Gastroesophageal sphincter (tissue), 4 donors: Measurements from ENCODE around the gene ERC1. TPM values are rescaled to one million over a fixed set of nuclear protein-coding genes. Genes with fewer than 3 reads are reported as not detected.

ENCODE experiments used
- ATAC-seq: fragments of 150-250 bp; one replicate; pipeline ENCODE4 v1.9.1; 2016; ENCODE audit warnings: mild to moderate bottlenecking, moderate library complexity
- H3K27ac ChIP-seq, 4 donors: fragments of 200-600 bp; sonication (generic) in 3 of 4; 1 replicate in 3 of 4; 2 replicates in 1 of 4; pipeline ENCODE4 v1.5.1; 2016 to 2019
- H3K27me3 ChIP-seq: fragments of 200-600 bp; sonication (generic); one replicate; pipeline ENCODE4 v1.5.1; 2019
- H3K36me3 ChIP-seq, 2 donors: fragments of 200-600 bp; sonication (generic); one replicate each; pipeline ENCODE4 v1.5.1; 2019; ENCODE audit warnings: control low read depth in 1 of 2
- H3K4me1 ChIP-seq, 3 donors: fragments of 200-600 bp; sonication (generic); 1 replicate in 2 of 3; 2 replicates in 1 of 3; pipeline ENCODE4 v1.5.1; 2016 to 2019; ENCODE audit warnings: control low read depth in 2 of 3
- H3K4me3 ChIP-seq, 2 donors: fragments of 200-600 bp; sonication (generic); one replicate each; pipeline ENCODE4 v1.5.1; 2019; ENCODE audit warnings: mild to moderate bottlenecking in 1 of 2, moderate library complexity in 1 of 2
- H3K9me3 ChIP-seq, 3 donors: fragments of 200-600 bp; sonication (generic); one replicate each; pipeline ENCODE4 v1.5.1; 2017 to 2019; ENCODE audit warnings: control low read depth in 2 of 3
- CTCF ChIP-seq, 4 experiments: fragments of 200-600 bp in 2 of 4; fragments of 450-650 bp in 2 of 4; sonication (generic) in 1 of 4; IDR thresholded peaks; one replicate each; pipeline ENCODE4 v1.5.1; 2017 to 2019; ENCODE audit warnings: antibody characterized with exemption in 4 of 4, mild to moderate bottlenecking in 2 of 4, moderate library complexity in 2 of 4
- EP300 ChIP-seq: sonication (generic); formaldehyde crosslinking; IDR thresholded peaks from one replicate; pipeline ENCODE4 v1.6.1; 2017; ENCODE audit warnings: antibody characterized with exemption, mild to moderate bottlenecking
- POLR2A ChIP-seq, 2 donors: fragments of 450-650 bp; IDR thresholded peaks; one replicate each; pipeline ENCODE4 v1.6.1; 2017; ENCODE audit warnings: antibody characterized with exemption in 2 of 2, mild to moderate bottlenecking in 2 of 2, moderate library complexity in 1 of 2
- POLR2AphosphoS5 ChIP-seq: sonication (generic); formaldehyde crosslinking; IDR thresholded peaks from one replicate; pipeline ENCODE4 v1.6.1; 2017; ENCODE audit warnings: antibody characterized with exemption
- WGBS, 2 donors: methylation state at CpG; one replicate each; pipeline ENCODE4 v1.1.5; 2018; ENCODE audit warnings: low coverage in 1 of 2; 5-methylcytosine and 5-hydroxymethylcytosine counted together
- total RNA-seq, 4 donors: library from RNA; depleted of rRNA; stranded (reverse); fragments of >200 nt; gene quantifications; one replicate each; pipeline ENCODE4 v1.1.0, GENCODE V29; 2016

ERC1 gene
- total RNA-seq, 4 donors from 2014 or later, result 38.3 to 80.2 (median 58.4) TPM

DNA sequence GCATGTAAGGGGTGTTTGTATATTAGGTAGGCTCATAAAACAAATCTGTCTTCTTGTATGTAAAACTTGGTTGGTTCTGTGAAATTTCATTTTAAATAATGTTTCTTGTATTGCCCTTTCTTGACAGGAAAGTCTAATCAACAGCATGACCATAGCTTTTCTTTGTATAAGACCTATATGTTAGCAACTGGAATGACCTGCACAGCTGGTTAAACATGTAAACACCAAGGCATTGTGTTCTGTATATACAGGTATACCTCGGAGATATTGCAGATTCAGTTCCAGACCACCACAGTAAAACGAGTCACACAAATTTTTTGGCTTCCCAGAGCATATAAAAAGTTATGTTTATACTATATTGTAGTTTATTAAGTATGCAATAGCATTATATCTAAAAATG, 183.6 kb downstream of the ERC1 start:
- H3K27me3 ChIP-seq, result no peaks in the 10 kb centered on the region
- no peak for ATAC-seq
- TF ChIP-seq EP300 (no peak), CTCF (IDR thresholded peaks at IDR 0.05) (no peak), POLR2AphosphoS5 (no peak), POLR2A (IDR thresholded peaks at IDR 0.05) (no peak)
- no peak overlapping the region for H3K4me3 ChIP-seq
- H3K27ac ChIP-seq, result no peak overlapping the region
- WGBS, 2 donors, result 74 to 78% methylated on average over 2 of the region's 2 CpGs
- no peaks in the 10 kb centered on the region for H3K9me3 ChIP-seq
- H3K4me1 ChIP-seq, result no peaks in the 10 kb centered on the region
- peaks cover 0 to 3% of the 10 kb centered on the region in 2 donors for H3K36me3 ChIP-seq

DNA sequence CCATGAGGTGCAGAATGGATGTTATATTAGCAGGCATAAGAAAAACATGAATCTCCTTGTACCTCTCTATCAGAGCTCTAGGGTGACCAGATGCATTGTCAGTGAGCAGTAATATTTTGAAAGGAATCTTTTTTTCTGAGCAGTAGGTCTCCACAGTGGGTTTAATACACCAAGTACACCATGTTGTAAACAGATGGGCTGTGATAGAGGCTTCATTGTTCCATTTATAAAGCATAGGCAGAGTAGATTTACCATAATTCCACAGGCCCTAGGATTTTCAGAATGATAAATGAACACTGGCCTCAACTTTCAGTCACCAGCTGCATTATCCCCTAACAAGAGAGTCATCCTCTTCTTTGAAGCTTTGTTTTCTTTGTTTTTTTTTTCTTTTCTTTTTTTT, 185.2 kb downstream of the ERC1 start:
- Histone ChIP-seq H3K4me1 (no peaks in the 10 kb centered on the region), H3K27me3 (no peaks in the 10 kb centered on the region), H3K9me3 (no peaks in the 10 kb centered on the region), H3K4me3 (no peak overlapping the region), H3K36me3 (peaks cover 0 to 14% of the 10 kb centered on the region in 2 donors), H3K27ac (no peak overlapping the region)
- no peak for TF ChIP-seq POLR2A (IDR thresholded peaks at IDR 0.05)
- no peak for TF ChIP-seq EP300
- no peak for TF ChIP-seq CTCF (IDR thresholded peaks at IDR 0.05)
- no peak for TF ChIP-seq POLR2AphosphoS5
- no peak for ATAC-seq

DNA sequence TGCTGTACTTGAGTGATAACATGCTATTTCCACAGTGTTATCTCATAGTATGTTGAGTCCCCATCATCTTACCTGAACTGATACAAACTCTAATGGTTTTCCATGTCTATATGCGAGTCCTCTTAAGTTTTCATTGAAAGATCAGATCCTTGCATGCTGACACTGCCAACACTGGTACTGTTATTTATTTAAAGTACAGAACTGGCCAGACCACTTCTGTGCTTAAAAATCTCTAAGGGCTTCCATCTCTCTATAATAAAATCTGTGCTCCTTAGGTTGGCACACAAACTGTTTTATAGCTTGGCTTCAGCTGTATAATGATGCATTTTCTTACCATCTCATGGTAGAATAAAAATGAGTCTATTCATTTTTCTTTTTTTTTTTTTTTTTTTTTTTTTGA, 188.1 kb downstream of the ERC1 start:
- H3K27me3 ChIP-seq, result no peaks in the 10 kb centered on the region
- no peak overlapping the region for H3K27ac ChIP-seq
- H3K4me1 ChIP-seq, result no peaks in the 10 kb centered on the region
- no peaks in the 10 kb centered on the region for H3K9me3 ChIP-seq
- H3K36me3 ChIP-seq, result peaks cover 0 to 44% of the 10 kb centered on the region in 2 donors
- ATAC-seq, result no peak
- TF ChIP-seq POLR2AphosphoS5, result no peak
- no peak for TF ChIP-seq EP300
- TF ChIP-seq CTCF (IDR thresholded peaks at IDR 0.05), result no peak
- WGBS, 2 donors, result 90 to 100% methylated on average over 1 of the region's 1 CpG
- H3K4me3 ChIP-seq, result no peak overlapping the region

GRCh38 chr12:1182069-1182468, 191.0 kb downstream of the ERC1 start:
- Histone ChIP-seq H3K9me3 (no peaks in the 10 kb centered on the region), H3K27me3 (no peaks in the 10 kb centered on the region), H3K4me1 (no peaks in the 10 kb centered on the region), H3K36me3 (peaks cover 0 to 70% of the 10 kb centered on the region in 2 donors), H3K4me3 (no peak overlapping the region), H3K27ac (no peak overlapping the region)
- WGBS, 2 donors, result 88 to 96% methylated on average over 2 of the region's 2 CpGs
- no peak for TF ChIP-seq CTCF (IDR thresholded peaks at IDR 0.05)
- TF ChIP-seq EP300, result no peak
- TF ChIP-seq POLR2A (IDR thresholded peaks at IDR 0.05), result no peak
- TF ChIP-seq POLR2AphosphoS5, result no peak
- no peak for ATAC-seq

- 91 to 100% methylated on average over 1 to 2 of the region's 2 CpGs for WGBS, 2 donors
- H3K4me3 ChIP-seq, result no peak overlapping the region
- no peaks in the 10 kb centered on the region for H3K27me3 ChIP-seq
- H3K4me1 ChIP-seq, result no peaks in the 10 kb centered on the region
- no peak overlapping the region for H3K27ac ChIP-seq
- TF ChIP-seq POLR2AphosphoS5 (no peak), POLR2A (IDR thresholded peaks at IDR 0.05) (no peak), EP300 (no peak), CTCF (IDR thresholded peaks at IDR 0.05) (no peak)
- ATAC-seq, result no peak
- no peaks in the 10 kb centered on the region for H3K9me3 ChIP-seq
- peaks cover 0 to 93% of the 10 kb centered on the region in 2 donors for H3K36me3 ChIP-seq
Observed at GRCh38 chr12:1184402-1184801, 193.4 kb downstream of the ERC1 start.
